BE2C (cell line): ENCODE results near the gene MAPK1IP1L.
A peak's percentile ranks its signal among the peaks of the same experiment; 100 is the strongest.

ENCODE experiments used
- DNase-seq: peaks from one replicate; pipeline ENCODE4 v3.0.0-alpha.2; 2020
- H3K27me3 ChIP-seq: fragments of 250-450 bp; sonication (Bioruptor Pico); 2 replicates; pipeline ENCODE4 v1.5.1; 2020; ENCODE audit warnings: mild to moderate bottlenecking
- H3K36me3 ChIP-seq: fragments of 250-450 bp; sonication (Bioruptor Pico); 2 replicates; pipeline ENCODE4 v1.5.1; 2020; ENCODE audit warnings: mild to moderate bottlenecking
- H3K4me1 ChIP-seq: fragments of 250-450 bp; sonication (Bioruptor Pico); 2 replicates; pipeline ENCODE4 v1.5.1; 2020
- H3K4me3 ChIP-seq: 2 replicates; pipeline ENCODE4 v1.5.1; 2011; ENCODE audit warnings: low read depth, low read length
- H3K9me3 ChIP-seq: fragments of 250-450 bp; sonication (Bioruptor Pico); 2 replicates; pipeline ENCODE4 v1.5.1; 2020
- CTCF ChIP-seq: IDR thresholded peaks from 2 replicates; pipeline ENCODE4 v1.5.1; 2012; ENCODE audit warnings: mild to moderate bottlenecking, low read depth, low read length

Gene MAPK1IP1L

GRCh38 chr14:55038708-55039107 is 12.7 kb upstream of the MAPK1IP1L start:
- TF ChIP-seq CTCF = no peak
- H3K4me1 ChIP-seq = no peaks in the 10 kb centered on the region
- no peaks in the 10 kb centered on the region for H3K9me3 ChIP-seq
- H3K36me3 ChIP-seq = peaks cover 59% of the 10 kb centered on the region
- H3K4me3 ChIP-seq = no peak overlapping the region
- no peak for DNase-seq
- no peaks in the 10 kb centered on the region for H3K27me3 ChIP-seq

GRCh38 chr14:55043528-55043927 is 7.9 kb upstream of the MAPK1IP1L start:
- no peak overlapping the region for H3K4me3 ChIP-seq
- no peaks in the 10 kb centered on the region for H3K9me3 ChIP-seq
- DNase-seq = no peak
- H3K27me3 ChIP-seq = no peaks in the 10 kb centered on the region
- no peaks in the 10 kb centered on the region for H3K4me1 ChIP-seq
- no peak for TF ChIP-seq CTCF
- peaks cover 27% of the 10 kb centered on the region for H3K36me3 ChIP-seq

GRCh38 chr14:55045087-55045486 is 6.4 kb upstream of the MAPK1IP1L start:
- no peaks in the 10 kb centered on the region for H3K9me3 ChIP-seq
- no peaks in the 10 kb centered on the region for H3K4me1 ChIP-seq
- no peak for TF ChIP-seq CTCF
- H3K27me3 ChIP-seq = no peaks in the 10 kb centered on the region
- no peak overlapping the region for H3K4me3 ChIP-seq
- peaks cover 17% of the 10 kb centered on the region for H3K36me3 ChIP-seq
- DNase-seq = no peak

- Histone ChIP-seq H3K27me3 (no peaks in the 10 kb centered on the region), H3K9me3 (no peaks in the 10 kb centered on the region), H3K4me3 (no peak overlapping the region), H3K36me3 (peaks cover 19% of the 10 kb centered on the region), H3K4me1 (peaks cover 3% of the 10 kb centered on the region; the same call in 1 of the 2 replicates)
- TF ChIP-seq CTCF = no peak
- no peak for DNase-seq
These were observed 4.0 kb upstream of the MAPK1IP1L start for GRCh38 chr14:55047301-55048053.

- Histone ChIP-seq H3K4me3 (no peak overlapping the region), H3K4me1 (peaks cover 7% of the 10 kb centered on the region), H3K36me3 (peaks cover 19% of the 10 kb centered on the region), H3K9me3 (no peaks in the 10 kb centered on the region), H3K27me3 (no peaks in the 10 kb centered on the region)
- no peak for DNase-seq
- no peak for TF ChIP-seq CTCF
These were observed 2.5 kb upstream of the MAPK1IP1L start for GRCh38 chr14:55048900-55049436.

- Histone ChIP-seq H3K9me3 (no peaks in the 10 kb centered on the region), H3K27me3 (no peaks in the 10 kb centered on the region), H3K36me3 (peaks cover 25% of the 10 kb centered on the region), H3K4me3 (peak overlapping the region; percentile 93), H3K4me1 (peaks cover 7% of the 10 kb centered on the region)
- DNase-seq = no peak
- no peak for TF ChIP-seq CTCF
These were observed 353 bp upstream of the MAPK1IP1L start for GRCh38 chr14:55051165-55051422.
